GM12878 (cell line): ENCODE data around the gene AKR1B15. TPM values are rescaled to one million over a fixed set of nuclear protein-coding genes. Genes with fewer than 3 reads are reported as not detected.

ENCODE experiments used
- ATAC-seq: fragments of 200-7000 bp; cut with Tn5 transposase; 3 replicates; pipeline ENCODE4 v1.9.1; 2020; ENCODE audit warnings: mild to moderate bottlenecking, moderate library complexity
- BruUV-seq: library from RNA; stranded (reverse); fragments of 400-500 nt; replicated peaks from 2 replicates; lab custom pipeline; 2021; lab: Mats Ljungman, UMichigan
- CTCF ChIA-PET: fragments of 300-600 bp; sonication (Branson Sonifier 250); formaldehyde crosslinking; extraction: SDS; loops from one replicate; lab custom pipeline; 2021; ENCODE audit warnings: inconsistent platforms; lab: Yijun Ruan, JAX
- POLR2A ChIA-PET: fragments of 350-600 bp; formaldehyde crosslinking; extraction: SDS; loops from one replicate; lab custom pipeline; 2021; ENCODE audit warnings: inconsistent platforms; lab: Charles Lee
- RAD21 ChIA-PET: fragments of 300-600 bp; sonication (Branson Sonifier 250); formaldehyde crosslinking; loops from one replicate; lab custom pipeline; 2023; ENCODE audit warnings: antibody characterized with exemption; ENCODE audit not compliant: unreplicated experiment; lab: Charles Lee
- SMC1A ChIA-PET: fragments of 300-600 bp; sonication (Branson Sonifier 250); formaldehyde crosslinking; loops from one replicate; lab custom pipeline; 2023; ENCODE audit not compliant: unreplicated experiment, uncharacterized antibody; lab: Charles Lee
- DNase-seq: peaks from one replicate; pipeline ENCODE4 v3.0.0-alpha.2; 2011; ENCODE audit warnings: low read depth, low spot score
- FAIRE-seq: peaks from 3 replicates; lab custom pipeline; 2011; peaks lifted over from hg19 to GRCh38; lab: Jason Lieb, UNC
- H2AFZ ChIP-seq: 2 replicates; pipeline ENCODE4 v1.6.0; 2011; ENCODE audit warnings: low read depth, low read length, control low read depth; ENCODE audit not compliant: control insufficient read depth
- H3K27ac ChIP-seq: 2 replicates; pipeline ENCODE4 v1.5.1; 2011; ENCODE audit warnings: control low read depth; ENCODE audit not compliant: control insufficient read depth, insufficient read depth
- H3K27me3 ChIP-seq, 2 experiments: replicated peaks in 1 of 2; 2 replicates each; pipeline versions ENCODE4 v1.6.0 to v1.6.1; 2011; ENCODE audit warnings: low read length in 1 of 2; ENCODE audit not compliant: control insufficient read depth in 2 of 2, insufficient read depth in 2 of 2
- H3K36me3 ChIP-seq, 2 experiments: 2 replicates each; pipeline ENCODE4 v1.5.1; 2011; ENCODE audit warnings: low read length in 1 of 2; ENCODE audit not compliant: control insufficient read depth in 2 of 2, insufficient read depth in 2 of 2
- H3K4me1 ChIP-seq: 2 replicates; pipeline ENCODE4 v1.6.1; 2011; ENCODE audit warnings: mild to moderate bottlenecking, low read length, moderate library complexity, mixed read lengths; ENCODE audit not compliant: control insufficient read depth, insufficient read depth
- H3K4me2 ChIP-seq: 2 replicates; pipeline ENCODE4 v1.6.0; 2011; ENCODE audit warnings: control low read depth; ENCODE audit not compliant: control insufficient read depth, insufficient read depth
- H3K4me3 ChIP-seq: fragments of 200-600 bp; sonication (generic); 2 replicates; pipeline ENCODE4 v1.5.1; 2016
- H3K79me2 ChIP-seq: 2 replicates; pipeline ENCODE4 v1.6.0; 2011; ENCODE audit warnings: low read length; ENCODE audit not compliant: control insufficient read depth, insufficient read depth
- H3K9ac ChIP-seq: 2 replicates; pipeline ENCODE4 v1.8.0; 2011; ENCODE audit warnings: low read length, control low read depth, mixed read lengths; ENCODE audit not compliant: control insufficient read depth, insufficient read depth
- H3K9me3 ChIP-seq: replicated peaks from 3 replicates; pipeline ENCODE4 v1.5.1; 2011; ENCODE audit warnings: mild to moderate bottlenecking, low read length; ENCODE audit not compliant: control insufficient read depth, insufficient read depth
- H4K20me1 ChIP-seq: 2 replicates; pipeline ENCODE4 v1.6.0; 2011; ENCODE audit not compliant: control insufficient read depth, insufficient read depth
- EED ChIP-seq: sonication (generic); IDR thresholded peaks from 2 replicates; pipeline ENCODE4 v1.6.1; 2016; ENCODE audit warnings: antibody characterized with exemption, low read depth
- GABPA ChIP-seq: IDR thresholded peaks from 2 replicates; pipeline ENCODE4 v1.6.1; 2014; ENCODE audit warnings: antibody characterized with exemption, low read depth, mild to moderate bottlenecking, inconsistent platforms
- NFYA ChIP-seq: IDR thresholded peaks from 2 replicates; pipeline ENCODE4 v1.6.1; 2011; ENCODE audit warnings: low read depth, mild to moderate bottlenecking, low read length, improper control_type of control experiment, borderline replicate concordance
- POLR2A ChIP-seq: IDR thresholded peaks from 2 replicates; pipeline ENCODE4 v1.6.1; 2011; ENCODE audit warnings: low read depth, mild to moderate bottlenecking, low read length
- RAD51 ChIP-seq: fragments of 450-650 bp; IDR thresholded peaks from 2 replicates; pipeline ENCODE4 v1.6.1; 2016; ENCODE audit warnings: moderate library complexity, mild to moderate bottlenecking, inconsistent platforms
- WGBS: methylation state at CpG from one replicate; pipeline ENCODE4 v1.1.6; 2016; ENCODE audit warnings: low lambda C conversion rate; ENCODE audit not compliant: insufficient replicate concordance, insufficient coverage; ENCODE audit errors: missing lambda C conversion rate; 5-methylcytosine and 5-hydroxymethylcytosine counted together
- in situ Hi-C: fragments of 300-500 bp; cut with MboI; formaldehyde crosslinking; loops from 9 replicates; pipeline ENCODE4 v1.14.3; 2018; ENCODE audit warnings: mixed read lengths
- intact Hi-C: fragments of 100-400 bp; cut with micrococcal nuclease; formaldehyde crosslinking; loops from one replicate; pipeline ENCODE4 v1.14.2; 2022; ENCODE audit not compliant: unreplicated experiment
- polyA plus RNA-seq, 11 experiments: library from polyadenylated mRNA; depleted of rRNA in 4 of 11; unstranded in 6 of 11; stranded (reverse) in 5 of 11; fragments of >200 nt; fragmentation: Nextera tagmentation in 4 of 11; fragmentation: Illumina TruSeq in 1 of 11; extraction: Ambion mirVana in 4 of 11; extraction: Trizol in 1 of 11; gene quantifications; 1 replicate in 1 of 11; 2 replicates in 10 of 11; pipeline versions ENCODE4 v1.2.1 to v1.2.3, GENCODE V29; 2011 to 2016; ENCODE audit warnings: inconsistent platforms in 2 of 11, missing spikeins in 2 of 11, low read depth in 1 of 11
- total RNA-seq, 4 experiments: library from RNA; depleted of rRNA in 3 of 4; stranded (reverse); fragments of >200 nt in 3 of 4; fragmentation: Illumina TruSeq in 1 of 4; extraction: Trizol in 1 of 4; gene quantifications; 2 replicates each; pipeline versions ENCODE4 v1.2.1 to v1.2.3, GENCODE V29; 2013 to 2021

Gene AKR1B15
- total and polyA plus RNA-seq, 10 of the 15 experiments (the other 5 are each of a cell fraction or from before 2014, with no cell fraction given), result 0.06 TPM; not detected in 9

DNA sequence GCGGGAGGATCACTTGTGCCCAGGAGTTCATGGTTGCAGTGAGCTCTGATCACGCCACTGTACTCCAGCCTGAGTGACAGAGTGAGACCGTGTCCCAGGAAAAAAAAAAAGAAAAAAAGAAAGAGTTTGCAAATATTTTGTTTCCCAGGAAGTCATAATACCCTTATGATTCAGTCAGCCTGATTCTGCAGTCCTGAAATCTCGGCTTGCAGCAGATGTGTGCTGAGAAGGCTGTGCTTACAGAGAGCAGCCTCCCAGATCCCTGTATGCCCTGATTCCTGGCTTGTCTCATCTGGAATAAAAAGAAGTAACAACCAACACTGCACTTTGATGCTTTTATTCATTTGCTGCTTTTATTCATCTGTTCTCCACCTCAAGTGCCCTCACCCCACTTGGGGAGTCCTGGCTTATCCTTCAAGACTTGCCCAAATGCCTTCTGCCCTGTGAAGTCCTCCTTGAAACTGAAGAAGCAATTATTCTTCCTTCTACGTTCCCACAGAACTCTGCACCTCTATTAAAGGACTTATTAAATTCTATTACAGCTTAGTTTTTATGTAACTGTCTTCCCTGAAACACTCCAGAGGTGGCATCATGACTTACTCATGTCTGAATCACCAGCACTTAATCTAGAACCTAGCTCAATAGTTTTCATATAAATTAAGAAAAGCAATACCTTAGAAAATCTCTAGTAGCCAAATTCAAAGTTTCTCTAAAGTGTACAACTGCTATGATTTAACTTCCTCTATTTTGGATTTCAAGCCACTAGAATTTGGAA, 70.0 kb downstream of the AKR1B15 start:
- Histone ChIP-seq H3K27me3 (peaks cover 0 to 3% of the 10 kb centered on the region in 2 experiments; a peak in 2 of 4 replicates), H3K4me1 (no peaks in the 10 kb centered on the region), H3K79me2 (no peaks in the 10 kb centered on the region), H2AFZ (no peak overlapping the region), H3K36me3 (no peaks in the 10 kb centered on the region), H3K4me3 (no peak overlapping the region), H3K27ac (no peak overlapping the region), H3K9me3 (no peaks in the 10 kb centered on the region), H3K9ac (no peak overlapping the region), H4K20me1 (no peaks in the 10 kb centered on the region), H3K4me2 (no peak overlapping the region)
- ChIA-PET POLR2A (interaction anchor here (0.6 kb wide), 2 partner anchors 29 to 113 kb away, joined by 3 read pairs; no protein-coding TSS in a partner anchor), RAD21 (no interaction called here), SMC1A (interaction anchor here (0.6 to 2.3 kb wide), 6 partner anchors 13 to 189 kb away, joined by 3 to 6 read pairs (median 3); partner anchors contain the start of gene BPGM), CTCF (interaction anchor here (1.4 to 3.6 kb wide), 2 partner anchors 11 to 13 kb away, joined by 6 to 19 read pairs; no protein-coding TSS in a partner anchor)
- DNase-seq, result no peak
- BruUV-seq, result no TSS peak
- no peak for FAIRE-seq
- WGBS, result 12% methylated on average over 3 of the region's 5 CpGs
- ATAC-seq, result no peak
- in situ Hi-C loops (no loop called here), intact Hi-C loops (no loop called here)
- no peak for TF ChIP-seq GABPA
- no peak for TF ChIP-seq NFYA
- no peak for TF ChIP-seq POLR2A
- TF ChIP-seq EED, result no peak
- TF ChIP-seq RAD51, result no peak
